HG02973 (cell line): ENCODE results near the gene MEG3.

ENCODE experiments used
- ATAC-seq: cut with Tn5 transposase; IDR thresholded peaks from one replicate; pipeline ENCODE4 v1.9.1; 2021; ENCODE audit warnings: moderate library complexity; ENCODE audit not compliant: unreplicated experiment

Gene MEG3

DNA sequence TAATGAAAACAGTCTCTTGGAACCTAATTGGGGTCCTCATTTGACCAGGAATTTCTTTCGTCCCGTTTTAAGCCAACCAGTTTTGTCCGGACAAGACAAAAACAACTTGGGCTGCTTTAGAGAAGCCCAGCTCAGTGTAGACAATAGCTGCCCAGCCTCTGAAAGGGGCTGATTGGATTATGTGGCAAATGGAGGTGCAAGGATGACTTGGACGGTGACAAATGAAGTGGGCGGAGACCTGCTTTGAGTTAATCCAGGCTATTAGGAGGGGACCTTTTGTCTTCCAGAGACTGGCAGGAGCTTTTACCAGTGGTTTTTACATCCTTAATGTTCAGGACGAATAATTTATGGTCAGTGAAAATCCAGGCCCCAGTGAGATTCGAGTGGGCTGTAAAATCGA lies 4.8 kb downstream of the MEG3 start:
- no peak for ATAC-seq

DNA sequence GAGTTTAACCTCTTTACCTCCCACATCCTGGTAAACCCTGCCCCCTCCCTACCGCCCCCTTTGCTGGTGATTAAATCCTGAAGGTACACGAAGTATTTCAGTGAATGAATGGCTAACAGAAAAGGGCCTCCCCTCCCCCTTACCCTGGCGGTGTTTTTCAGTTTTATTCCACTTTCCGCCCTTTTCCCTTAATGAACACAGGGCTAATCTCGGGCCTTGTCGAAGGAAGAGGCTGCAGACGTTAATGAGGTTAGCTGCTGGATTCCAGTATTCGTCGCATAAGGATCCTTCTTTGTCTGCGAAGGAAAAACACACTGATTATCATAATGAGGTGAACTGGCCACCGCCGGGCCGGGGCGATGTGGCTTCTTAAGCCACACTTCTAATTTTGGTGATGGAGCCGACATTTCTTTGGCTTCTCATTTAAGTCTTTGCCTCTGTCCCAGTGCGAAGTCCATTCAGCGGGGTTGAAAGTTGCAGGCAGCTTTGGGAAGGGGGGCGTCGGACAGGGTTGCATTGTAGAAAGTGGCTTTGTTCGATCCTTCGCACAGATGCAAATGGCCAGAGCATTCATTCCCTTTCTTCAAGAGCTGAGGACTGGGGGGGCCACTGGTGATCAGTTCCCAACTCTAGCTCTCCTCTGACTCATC lies 6.5 kb downstream of the MEG3 start:
- no peak for ATAC-seq

DNA sequence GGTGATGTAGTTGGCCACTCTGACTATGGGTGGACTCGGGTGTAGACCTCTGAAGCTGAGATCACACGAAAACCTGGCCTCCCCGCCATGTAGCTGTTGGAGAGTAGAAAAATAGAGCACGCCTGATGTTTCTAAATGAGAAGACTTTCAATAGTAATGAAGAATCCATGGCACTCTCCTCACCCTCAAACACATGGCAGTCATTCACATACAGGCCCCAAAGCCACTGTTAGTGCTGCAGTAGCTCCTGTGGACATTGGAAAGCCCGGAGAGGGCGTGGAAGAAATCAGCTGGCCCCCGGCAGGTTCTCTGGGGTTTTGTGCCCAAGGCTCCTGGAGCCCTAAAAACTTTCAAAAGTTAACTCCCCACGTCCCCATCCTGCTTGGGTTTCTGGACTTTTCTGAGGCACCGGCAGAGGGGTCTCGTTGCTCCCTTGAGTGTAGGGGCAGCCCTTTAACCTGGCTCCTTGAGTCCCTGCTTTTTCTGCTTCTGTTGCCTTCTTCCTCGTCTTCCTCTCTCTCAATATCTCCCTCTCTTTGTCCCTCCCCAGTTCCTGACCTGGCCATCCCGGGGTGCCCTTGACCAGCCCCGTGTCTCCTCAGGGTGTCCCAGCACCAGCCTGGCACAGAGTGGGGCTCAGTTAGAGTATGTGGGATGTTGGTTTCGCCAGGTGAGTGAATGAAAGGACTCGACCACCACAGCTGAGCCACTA lies 8.3 kb downstream of the MEG3 start:
- ATAC-seq = no peak

DNA sequence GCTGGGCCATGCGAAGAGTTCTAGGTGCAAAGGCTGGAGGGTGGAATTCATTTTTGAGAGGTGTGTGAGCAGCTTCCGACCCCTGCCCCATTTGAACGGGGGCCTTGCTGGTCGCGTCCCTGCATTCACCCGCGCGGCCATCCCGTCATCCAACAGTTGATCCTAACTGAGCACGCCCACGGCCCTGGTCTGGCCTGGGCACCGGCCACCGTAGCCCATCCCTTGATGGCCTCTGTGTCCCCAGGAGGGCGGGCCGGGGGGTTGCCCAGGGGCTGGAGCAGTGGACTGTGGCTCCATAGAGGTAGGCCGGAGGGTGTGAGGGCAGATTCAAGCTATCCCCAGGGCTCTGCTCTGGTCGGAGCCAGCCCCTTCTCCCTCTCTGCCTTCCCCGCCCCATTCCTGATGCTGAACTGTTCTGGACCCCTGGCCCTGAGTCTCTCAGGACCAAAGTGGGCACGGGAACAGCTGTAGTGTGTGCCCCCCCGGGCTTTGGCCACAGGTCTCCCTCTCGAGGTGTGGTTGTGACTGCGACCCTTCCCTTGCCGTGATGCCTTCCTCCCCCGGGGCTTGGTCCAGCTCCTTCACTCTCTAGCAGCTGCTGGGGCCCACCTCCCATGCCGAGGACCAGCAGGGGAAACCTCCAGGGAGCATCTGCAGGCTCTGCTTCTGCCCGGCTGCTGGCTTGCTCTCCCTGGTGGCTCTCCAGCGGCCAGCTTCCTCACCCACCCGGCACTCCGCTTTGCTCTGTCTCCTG lies 9.1 kb downstream of the MEG3 start:
- no peak for ATAC-seq

DNA sequence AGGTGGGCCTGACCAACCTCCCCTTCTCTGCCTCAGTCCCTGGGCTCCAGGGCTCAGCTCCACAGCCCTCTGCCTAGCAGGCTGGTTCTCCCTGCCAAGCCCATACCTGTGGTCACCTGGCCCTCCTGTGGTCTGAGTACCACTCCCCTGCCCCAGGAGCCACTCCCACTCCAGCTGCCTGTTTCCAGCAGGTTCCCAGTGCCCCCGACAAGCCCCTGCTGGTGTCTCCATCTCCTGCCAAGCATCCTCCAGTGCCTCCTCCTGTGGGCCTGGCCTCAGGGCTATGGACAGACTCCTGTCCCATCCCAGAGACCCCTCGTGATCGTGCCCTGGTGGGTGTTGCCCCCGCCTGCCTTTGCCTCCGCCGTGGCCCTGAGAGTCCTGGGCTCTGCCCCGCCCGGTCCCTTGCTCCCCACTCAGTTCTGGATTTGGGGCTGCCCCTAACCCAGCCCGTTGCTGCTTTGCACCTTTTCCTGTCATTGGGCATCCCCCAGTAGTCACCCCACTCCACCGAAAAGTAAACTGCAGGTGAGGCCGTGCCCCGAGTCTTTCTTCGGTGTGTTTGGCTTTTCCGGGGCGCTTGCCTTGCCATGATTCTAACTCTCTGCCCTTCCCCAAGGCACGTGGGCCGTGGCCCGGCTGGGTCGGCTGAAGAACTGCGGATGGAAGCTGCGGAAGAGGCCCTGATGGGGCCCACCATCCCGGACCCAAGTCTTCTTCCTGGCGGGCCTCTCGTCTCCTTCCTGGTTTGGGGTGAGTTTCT lies 9.8 kb downstream of the MEG3 start:
- no peak for ATAC-seq

DNA sequence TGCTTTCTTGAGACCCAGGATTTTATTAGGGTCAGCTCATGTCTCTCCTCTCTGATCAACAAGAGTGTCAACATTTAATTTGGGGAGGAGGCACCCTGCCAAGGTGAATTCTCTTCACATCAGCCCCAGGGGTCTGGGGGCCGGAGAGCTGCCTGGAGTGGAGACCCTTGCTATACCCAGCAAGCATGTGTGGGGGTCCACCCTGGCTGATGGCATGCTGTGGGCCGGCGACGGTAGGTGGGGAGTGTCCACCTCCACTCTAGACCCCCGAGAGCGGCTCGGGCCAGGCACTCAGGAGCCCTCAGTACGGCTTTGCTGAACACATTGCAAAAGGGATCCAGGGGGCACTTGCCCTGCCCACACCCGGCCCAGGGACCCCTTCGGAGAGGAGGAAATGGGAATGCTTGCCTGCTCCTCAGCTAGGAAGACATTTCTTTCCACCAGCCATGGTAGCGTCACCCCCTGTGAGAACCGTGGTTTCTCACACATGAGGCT lies 10.4 kb downstream of the MEG3 start:
- ATAC-seq = no peak

DNA sequence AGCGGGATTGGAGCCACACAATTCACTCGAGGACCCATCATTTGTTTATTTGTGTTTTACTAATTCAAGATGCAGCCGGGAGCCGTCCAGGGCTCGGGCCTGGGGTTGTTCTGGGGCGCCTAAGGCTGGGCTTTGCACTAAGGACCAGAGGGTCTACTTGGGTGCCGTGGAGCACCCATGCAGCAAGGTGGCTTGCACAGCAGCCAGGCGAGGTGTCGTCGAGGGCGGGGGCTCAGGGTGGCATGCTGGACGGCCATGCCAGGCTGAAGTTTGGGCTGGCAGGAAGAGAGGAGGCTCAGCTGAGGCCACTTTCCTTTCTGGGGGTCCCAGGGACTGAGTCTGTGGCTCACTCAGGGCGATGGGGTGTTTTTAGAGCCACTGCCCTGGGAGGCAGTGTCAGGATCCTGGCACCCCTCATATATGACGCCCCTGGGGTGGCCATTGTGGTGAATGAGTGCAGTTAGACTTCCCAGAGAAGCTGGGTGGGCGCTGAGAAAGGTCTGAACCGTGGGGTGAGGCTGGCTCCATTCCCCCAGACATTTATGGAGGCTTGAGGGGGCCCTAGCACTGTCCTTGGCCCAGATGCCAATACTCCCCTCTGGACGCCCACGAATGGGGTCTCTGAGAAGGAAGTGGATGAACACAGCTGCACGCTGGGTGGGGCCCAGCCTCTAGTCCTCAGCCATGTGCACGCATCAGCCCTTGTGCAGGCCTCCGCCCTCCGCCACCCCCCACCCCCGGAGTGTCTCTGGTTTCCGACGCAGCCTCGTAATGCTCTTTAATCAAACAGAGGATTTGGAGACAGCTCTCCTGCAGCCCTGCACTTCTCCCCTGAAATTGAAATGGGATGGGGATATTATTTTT lies 11.3 kb downstream of the MEG3 start:
- ATAC-seq = no peak

DNA sequence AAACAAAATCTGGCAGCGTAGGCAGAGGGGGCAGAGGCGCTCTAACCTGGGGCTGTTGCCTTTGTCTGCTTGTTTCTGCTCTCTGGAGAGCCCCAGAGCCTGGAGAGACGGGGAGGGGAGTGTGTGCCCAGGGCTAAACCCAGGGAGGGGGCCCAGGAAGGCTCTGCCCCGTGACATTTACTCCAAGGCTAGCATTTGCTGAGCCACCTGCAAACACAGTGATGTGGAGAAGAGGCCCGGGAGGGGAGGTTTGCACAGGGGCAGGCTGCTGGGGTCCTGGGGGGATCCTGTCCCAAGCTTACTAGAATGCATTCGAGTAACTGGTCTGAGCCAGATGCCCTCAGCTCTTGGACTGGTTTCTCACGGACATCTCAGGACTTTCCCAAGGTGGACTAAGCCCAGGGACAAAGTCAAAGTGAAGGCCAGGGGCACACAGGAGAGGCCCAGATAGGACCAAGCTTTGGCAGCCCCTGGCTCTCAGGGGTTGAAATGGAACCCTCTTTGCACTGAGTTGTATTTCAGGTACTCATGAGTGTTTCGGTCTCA lies 12.0 kb downstream of the MEG3 start:
- ATAC-seq = no peak

DNA sequence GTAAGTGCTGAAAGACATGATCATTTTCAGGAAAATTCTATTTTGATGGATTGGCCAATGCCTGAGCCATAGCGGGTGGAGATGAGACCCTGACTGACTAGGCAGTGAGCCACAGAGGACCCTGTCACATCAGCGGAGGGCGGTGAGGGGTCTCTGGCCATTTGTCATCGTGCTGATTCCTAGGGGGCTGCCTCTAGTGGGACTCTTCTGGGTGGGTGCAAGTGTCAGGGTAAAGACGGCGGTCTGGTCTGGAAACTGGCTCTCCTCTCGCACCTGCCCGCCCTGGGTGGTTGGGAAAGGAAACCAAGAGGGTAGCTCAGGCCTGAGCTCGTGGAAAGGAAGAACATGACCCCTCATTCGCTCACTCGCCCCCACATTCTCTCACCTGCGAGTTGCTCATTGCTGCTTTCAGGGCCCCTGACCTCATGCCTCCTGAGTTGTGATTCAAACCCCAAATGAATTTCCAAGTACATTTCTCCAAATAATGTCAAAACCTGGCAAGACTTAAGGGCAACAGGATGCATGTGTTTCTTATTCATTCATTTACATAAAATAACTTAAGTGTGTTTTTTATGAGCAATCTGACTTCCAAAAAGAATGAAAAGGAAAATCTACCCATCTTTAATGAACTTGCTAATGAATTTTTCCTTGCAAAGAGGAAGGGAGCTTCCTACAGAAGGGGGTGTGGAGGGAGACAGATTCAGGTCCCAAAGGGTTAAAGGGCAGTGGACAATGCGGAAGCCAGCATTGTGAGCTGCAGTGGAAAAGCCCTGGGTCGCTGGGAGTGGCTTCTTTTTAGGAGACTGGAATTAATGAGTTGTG lies 12.8 kb downstream of the MEG3 start:
- ATAC-seq = no peak

DNA sequence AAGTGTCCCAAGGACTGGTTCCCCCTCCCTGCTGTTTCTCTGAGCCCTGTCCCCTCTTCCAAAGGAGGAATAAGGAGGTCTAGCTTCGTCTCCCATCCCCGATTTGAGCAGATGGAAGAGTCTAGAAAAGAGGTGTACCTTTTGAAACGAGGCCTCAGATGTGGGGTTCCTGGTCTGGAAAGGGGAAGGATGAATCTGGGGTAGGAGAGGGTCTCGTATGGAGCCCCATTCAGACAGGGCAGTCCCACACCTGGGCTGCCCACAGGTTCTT lies 13.3 kb downstream of the MEG3 start:
- no peak for ATAC-seq

DNA sequence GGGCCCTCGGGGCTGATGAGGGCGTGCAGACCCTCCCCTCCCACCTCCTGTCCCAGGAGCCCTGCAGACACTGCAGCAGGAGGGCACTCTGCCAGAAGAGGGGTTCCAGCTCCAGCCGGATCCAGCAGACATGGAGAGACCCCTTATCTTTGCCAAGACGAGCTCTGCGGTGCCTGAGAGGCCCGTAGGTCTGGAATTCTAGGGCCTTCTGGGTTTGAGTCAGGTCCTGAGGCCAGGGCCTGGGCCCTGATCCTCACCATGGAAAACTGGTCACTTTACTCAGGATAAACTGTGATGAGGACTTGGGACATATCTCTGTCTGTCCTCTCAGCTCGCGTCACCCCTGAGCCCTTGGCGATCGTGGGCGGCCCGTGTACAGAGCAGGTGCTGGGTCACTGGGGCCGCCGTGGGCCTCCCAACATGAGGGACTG lies 13.8 kb downstream of the MEG3 start:
- ATAC-seq = no peak

DNA sequence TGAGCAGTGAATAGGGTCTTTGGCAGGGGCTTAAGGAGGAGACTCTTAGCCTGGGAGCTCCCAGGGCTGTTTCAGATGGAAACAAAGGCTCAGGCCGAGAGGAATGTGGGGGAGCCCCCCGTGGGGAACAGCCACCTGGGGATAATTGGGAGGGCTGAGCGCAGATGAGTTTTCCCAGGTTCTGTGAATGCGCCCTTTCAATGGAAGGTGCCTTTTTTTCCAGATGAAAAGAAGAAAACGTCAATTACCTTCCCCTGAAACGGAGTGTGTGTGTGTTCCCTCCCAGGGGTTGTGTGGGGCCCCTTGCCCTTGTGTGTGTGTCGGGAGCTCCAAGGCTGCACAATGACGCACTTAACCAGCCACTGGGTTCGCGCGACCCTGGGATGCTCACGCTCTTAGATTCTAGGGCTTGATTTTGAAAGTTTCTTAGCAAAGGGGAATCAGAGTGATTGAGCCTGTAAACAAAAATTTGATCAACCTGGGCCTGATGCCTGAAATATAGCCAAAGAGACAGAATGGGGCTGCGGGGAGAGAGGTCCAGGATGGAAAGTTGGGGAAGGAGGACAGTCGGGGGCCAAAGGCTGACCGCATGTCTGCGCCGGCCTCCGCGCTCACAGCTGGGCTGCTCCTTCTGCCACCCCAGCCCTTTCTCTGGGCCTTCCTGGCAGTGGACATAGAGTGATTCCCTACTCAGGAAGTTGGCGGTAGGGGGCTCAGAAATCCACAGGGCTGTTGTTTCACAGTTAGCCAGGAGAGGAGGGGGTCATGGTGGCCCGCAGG lies 14.6 kb downstream of the MEG3 start:
- ATAC-seq = no peak

DNA sequence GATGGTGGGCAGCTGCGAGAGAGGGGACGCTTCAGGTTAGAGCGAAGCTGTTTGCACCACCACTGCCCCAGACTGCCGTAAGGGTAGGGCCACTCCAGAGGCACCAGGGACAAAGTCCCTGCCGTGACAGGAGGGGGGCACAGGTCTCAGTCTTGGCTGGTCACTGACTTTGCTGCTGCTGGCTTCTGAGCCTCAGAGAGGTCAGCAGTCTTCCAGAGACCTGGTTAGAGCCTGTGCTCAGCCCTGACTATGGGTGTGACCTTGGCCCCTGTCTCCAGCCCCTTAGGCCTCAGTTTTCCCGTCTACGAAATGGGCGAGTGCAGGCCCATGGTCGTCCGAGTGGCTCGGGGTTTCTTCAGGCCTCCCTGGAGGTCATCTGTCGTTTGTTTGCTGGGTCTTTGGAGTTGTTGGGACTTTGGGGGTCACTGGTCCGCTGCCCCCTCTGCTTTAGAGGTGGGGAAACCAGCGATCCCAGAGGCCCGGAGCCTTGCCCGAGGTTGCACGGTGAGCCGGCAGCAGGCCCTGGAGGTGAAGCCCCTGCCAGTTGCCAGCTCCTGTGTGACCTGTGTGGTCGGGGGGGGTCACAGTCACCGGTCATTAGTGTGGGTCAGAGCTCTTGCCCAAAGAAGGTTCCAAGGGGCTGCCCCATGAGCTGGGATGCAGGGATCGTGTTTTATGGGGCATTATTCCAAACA lies 15.3 kb downstream of the MEG3 start:
- ATAC-seq = no peak

DNA sequence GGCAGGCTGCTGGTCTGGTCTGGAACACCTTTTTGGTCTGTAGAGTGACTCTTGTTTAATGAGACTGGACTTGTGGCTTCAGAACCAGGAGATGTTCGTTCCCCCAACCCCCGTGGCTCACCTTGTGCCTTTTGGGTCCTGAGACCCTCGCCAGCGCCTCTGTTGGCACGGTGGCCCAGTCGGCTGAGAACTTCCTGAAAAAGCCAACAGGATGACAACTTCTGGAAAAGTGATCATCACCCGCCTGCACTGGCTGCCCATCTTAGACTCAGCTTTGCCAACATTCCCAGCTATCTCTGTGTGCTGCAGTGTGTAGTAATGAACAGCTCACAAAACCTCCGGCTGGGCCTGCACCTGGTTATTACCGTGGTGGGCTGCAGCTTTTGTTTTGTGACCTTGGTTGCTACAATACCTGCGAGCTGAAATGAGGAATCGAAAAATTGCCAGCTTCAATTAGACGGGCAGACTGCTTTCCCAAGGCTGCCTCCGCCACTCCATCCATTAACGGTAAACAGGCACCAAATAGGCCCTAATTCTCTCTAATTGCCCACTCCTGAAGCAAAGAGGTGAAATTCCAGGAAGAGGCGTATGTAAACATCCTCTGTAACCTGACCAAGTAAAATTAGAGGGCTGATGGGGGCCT lies 16.0 kb downstream of the MEG3 start:
- ATAC-seq = no peak

DNA sequence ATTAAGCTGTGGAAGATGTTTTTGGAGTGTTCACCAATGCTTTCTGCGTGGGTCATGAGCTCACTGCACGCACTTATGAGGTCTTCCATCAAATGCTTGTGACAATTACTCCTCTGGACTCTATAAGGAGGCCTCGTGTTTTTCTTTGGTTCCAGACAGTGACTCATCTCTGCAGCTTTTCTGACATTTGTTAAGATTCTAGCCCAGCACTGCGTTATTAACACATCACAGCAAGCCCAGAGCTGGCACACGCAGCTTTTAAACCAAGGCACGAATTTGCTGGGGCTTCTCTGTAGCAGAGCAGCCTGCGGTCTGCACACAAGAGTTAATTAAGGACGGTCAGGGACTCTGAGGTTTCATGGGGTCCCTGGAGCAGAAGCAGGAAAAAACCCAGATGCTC lies 16.9 kb downstream of the MEG3 start:
- ATAC-seq = no peak

DNA sequence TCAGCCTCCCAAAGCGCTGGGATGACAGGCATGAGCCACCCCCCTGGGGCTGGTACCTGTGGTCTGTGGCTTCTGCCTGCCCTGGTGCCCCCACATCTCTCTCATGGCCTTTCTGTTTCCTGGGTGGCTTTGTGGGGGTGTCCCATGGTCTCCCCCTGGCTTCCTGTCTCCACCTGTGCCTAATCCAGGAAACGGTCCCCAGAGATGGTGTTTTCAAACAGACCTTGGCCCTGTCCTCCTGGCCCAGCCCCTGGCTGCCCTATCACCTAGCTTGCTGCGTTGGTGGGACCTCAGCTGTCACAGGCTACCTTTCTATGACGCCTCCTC lies 18.1 kb downstream of the MEG3 start:
- ATAC-seq = no peak

DNA sequence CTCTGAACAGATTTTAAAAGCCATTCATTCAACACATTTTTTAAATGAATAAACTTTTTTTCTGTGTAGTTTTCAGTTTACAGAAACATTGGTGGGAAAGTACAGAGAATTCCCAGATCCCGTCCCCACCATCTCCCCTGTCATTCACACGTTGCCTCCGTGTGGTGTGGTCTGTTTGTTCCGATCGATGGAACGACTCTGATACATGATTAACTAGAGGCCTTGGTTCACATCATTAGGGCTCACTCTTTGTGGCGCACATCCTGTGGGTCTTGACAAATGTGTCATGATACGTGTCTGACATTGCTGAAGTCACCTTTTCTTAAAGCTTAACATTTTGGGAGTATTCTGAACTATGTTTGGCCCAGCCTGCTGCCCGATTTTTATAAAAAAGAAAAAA lies 18.5 kb downstream of the MEG3 start:
- ATAC-seq = no peak

DNA sequence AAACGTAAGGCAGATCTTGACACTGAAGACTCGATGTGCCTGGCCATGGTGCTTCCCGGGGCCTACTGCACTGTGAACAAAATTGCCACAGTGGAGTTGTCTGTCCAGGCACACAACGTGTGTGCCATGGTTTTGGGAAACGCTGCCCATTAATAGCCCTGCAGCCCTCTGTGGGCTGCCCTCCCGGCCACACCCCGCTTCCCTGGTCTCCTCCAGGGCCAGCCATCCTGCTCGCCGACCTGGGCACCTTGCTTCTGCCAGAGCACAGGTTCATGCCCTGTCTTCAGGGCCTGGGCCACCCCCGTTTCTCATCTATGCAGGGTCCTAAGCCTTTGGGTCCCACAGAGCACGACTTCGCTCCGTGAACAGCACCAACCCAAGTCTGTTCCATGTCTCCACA lies 18.9 kb downstream of the MEG3 start:
- no peak for ATAC-seq
